HG03520 (cell line): ENCODE measurements around the gene SNX9.
"Not testable (repeated sequence)": the region's sequence is repeated elsewhere in the genome, so short reads cannot be mapped to it uniquely, and the experiment has no call there.

ENCODE experiments used
- ATAC-seq: cut with Tn5 transposase; IDR thresholded peaks from one replicate; pipeline ENCODE4 v1.9.1; 2021; ENCODE audit warnings: mild to moderate bottlenecking, moderate library complexity; ENCODE audit not compliant: unreplicated experiment

The SNX9 gene

GRCh38 chr6:157880534-157880933 lies 57.5 kb downstream of the SNX9 start:
- ATAC-seq, result no peak

GRCh38 chr6:157881342-157881741 lies 58.3 kb downstream of the SNX9 start:
- ATAC-seq, result no peak

DNA sequence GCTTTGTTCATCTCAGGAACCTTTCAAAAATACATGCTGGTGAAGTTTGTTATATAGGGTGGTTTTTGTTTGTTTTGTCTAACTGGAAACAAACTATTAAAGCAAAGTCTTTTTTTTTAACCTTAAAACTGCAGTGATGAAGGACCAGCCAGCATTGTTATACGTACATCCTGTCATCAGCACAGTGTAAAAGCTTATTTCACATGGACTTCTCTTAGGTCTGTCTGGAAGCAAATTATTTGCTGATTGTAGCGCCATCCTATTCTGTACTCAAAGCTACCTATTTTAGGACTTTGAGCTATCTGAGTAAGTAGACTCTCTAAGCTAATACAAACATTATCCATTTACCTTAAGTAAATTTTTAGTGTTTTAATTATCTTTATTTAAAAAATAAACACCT lies 61.7 kb downstream of the SNX9 start:
- ATAC-seq, result no peak

GRCh38 chr6:157885211-157885788 lies 62.3 kb downstream of the SNX9 start:
- ATAC-seq, result no peak

DNA sequence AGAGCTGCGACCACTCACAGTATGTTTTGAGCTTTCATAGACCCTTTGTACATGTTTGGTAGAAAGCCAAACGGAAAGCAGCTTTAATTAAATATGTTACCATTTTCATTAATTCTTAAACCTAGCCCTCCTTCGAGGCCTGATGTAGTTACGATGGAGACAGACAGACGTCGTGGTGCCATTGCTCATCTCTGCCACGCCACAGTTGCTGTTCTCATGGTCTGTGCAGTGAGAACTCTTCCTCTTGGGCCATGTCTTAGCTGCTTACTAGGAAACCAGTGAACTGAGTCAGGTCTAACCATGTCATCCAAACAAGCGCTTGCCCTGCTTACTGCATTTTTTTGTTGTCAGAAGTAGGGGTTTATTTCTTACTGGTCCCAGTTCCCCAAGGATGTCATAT lies 62.8 kb downstream of the SNX9 start:
- no peak for ATAC-seq

- ATAC-seq, result no peak
Measured at GRCh38 chr6:157887892-157888291, 64.8 kb downstream of the SNX9 start.

- no peak for ATAC-seq
Measured at GRCh38 chr6:157891544-157892362, 68.7 kb downstream of the SNX9 start.

DNA sequence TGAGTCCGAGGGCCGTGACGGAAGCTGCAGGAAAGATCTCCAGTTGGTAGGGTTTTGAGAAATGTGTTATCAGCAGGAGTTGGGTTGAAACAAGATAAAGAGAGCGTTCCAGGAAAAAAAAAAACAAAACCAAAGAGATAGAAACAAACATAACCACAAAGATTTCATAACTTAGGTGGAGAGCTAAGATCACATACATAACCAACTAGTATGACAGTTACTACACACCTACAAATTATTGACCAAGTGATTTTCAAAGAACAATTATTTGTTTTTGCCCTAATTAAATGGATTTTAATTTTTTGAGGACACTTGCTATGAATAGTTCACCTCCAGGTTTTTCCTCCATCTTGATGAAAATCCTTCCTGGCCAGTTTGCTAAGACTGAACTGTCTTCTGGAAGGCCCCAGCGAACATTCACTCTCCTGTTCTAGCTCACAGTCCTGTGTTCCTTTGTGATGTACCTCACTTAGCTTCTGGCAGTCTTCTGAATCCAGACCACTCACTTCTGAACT lies 69.4 kb downstream of the SNX9 start:
- ATAC-seq, result no peak

DNA sequence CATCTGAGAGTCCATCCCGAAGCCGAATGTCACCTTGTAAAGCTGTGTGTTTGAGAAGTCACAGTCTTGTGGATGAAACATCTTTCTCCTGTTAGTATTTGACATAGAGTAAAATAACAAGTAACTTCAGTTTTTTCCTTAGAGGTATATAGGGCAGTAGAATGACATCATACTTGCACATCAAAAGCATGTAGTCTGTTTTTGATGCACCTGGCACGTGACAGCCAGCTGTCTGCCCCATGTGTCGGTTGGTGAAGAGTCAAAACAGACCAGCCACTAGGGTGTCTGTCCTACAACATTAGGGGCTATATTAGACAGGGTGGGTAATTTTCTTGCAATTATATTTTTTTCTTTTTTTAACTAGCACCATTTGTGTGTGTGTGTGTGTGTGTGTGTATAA lies 70.2 kb downstream of the SNX9 start:
- no peak for ATAC-seq

GRCh38 chr6:157895585-157895984 lies 72.5 kb downstream of the SNX9 start:
- ATAC-seq, result no peak

GRCh38 chr6:157896932-157897331 lies 73.9 kb downstream of the SNX9 start:
- ATAC-seq, result no peak

GRCh38 chr6:157898169-157898568 lies 75.1 kb downstream of the SNX9 start:
- no peak for ATAC-seq

GRCh38 chr6:157898640-157899039 lies 75.6 kb downstream of the SNX9 start:
- ATAC-seq, result no peak

GRCh38 chr6:157900262-157900661 lies 77.2 kb downstream of the SNX9 start:
- ATAC-seq, result not testable (repeated sequence)

DNA sequence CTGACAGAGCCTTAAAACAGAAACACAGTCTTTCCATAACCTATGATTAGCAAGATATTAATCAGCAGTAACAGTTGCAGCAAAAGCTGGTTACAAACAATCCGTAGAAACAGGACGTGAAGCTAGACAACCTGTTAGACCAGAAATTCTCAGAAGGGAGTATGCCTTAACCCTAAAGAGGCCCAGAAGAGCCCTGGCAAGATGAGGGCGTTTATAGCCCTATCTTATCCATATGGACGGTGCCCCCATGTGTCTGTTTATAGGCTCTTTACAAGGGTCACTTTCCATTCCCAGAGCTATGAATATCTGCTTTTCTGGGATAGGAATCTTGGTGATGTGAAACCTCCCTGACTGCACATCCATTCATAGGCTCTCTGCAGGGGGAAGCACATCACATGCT lies 77.7 kb downstream of the SNX9 start:
- ATAC-seq, result not testable (repeated sequence)

GRCh38 chr6:157904999-157905398 lies 82.0 kb downstream of the SNX9 start:
- ATAC-seq, result no peak

DNA sequence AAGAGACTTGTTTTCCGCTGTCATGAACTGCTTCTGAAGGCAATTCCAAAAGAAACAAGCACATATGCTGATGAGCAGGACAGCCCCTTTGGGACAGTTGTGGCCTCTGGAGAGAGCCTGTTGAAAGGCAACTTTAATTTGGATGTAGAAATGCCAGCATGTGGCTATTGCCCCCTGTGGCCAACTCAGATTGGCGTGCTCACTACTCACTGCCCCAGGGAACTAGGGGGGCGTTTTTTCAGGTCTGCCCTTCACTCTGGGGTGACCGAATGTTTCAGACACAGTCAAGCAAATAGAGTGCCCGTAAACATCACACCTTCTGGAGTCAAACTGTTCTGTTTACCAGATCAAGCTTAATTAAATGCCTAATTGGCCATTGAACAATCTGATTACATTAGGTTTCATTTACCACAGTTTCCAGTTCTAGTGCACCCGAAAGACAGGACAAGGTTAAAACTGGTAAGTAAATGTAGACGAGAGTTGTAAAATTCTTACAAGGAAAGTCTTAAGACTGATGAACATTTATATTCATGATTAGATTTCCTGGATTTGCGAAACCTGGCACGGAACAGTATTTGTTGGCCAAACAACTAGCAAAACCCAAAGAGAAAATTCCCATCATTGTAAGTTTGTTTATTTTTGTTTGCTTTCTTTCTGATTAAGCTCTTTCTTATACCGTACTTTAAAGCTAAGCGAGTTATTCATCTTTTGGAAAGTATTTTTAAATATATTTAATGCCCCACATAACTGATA lies 82.7 kb downstream of the SNX9 start:
- no peak for ATAC-seq

- no peak for ATAC-seq
Measured at GRCh38 chr6:157906537-157907061, 83.6 kb downstream of the SNX9 start.

GRCh38 chr6:157907651-157908050 lies 84.6 kb downstream of the SNX9 start:
- ATAC-seq, result no peak

- peak; percentile 77 for ATAC-seq
Measured at GRCh38 chr6:157908369-157909281, 85.6 kb downstream of the SNX9 start.
